Measurements from ENCODE around the gene CHAD.

Gene CHAD

GRCh38 chr17:50464736-50465135, 3.9 kb downstream of the CHAD start:
- intact Hi-C loops (cut with DNase I; ENCODE audit: low total_unique reads): no loop called here
- DNase-seq: no peak
- Histone ChIP-seq H3K27ac (no peak overlapping the region), H3K36me3 (peaks cover 0 to 54% (median 8%) of the 10 kb centered on the region in 3 donors), H3K4me3 (no peak overlapping the region), H3K27me3 (peaks cover 0 to 34% of the 10 kb centered on the region in 2 donors), H3K9me3 (no peaks in the 10 kb centered on the region), H3K4me1 (peaks cover 0 to 20% (median 14%) of the 10 kb centered on the region in 4 donors)
- TF ChIP-seq CTCF (IDR thresholded peaks at IDR 0.05): no peak

- peaks cover 0 to 55% (median 8%) of the 10 kb centered on the region in 3 donors for H3K36me3 ChIP-seq
- peaks cover 0 to 29% of the 10 kb centered on the region in 2 donors for H3K27me3 ChIP-seq
- no peak overlapping the region for H3K4me3 ChIP-seq
- intact Hi-C loops (cut with DNase I; ENCODE audit: low total_unique reads): no loop called here
- no peak for TF ChIP-seq CTCF (IDR thresholded peaks at IDR 0.05)
- no peak overlapping the region for H3K27ac ChIP-seq
- peaks cover 0 to 14% (median 10%) of the 10 kb centered on the region in 4 donors for H3K4me1 ChIP-seq
- no peak for DNase-seq
- H3K9me3 ChIP-seq: no peaks in the 10 kb centered on the region
Observed at GRCh38 chr17:50464121-50464520, 4.6 kb downstream of the CHAD start.

DNA sequence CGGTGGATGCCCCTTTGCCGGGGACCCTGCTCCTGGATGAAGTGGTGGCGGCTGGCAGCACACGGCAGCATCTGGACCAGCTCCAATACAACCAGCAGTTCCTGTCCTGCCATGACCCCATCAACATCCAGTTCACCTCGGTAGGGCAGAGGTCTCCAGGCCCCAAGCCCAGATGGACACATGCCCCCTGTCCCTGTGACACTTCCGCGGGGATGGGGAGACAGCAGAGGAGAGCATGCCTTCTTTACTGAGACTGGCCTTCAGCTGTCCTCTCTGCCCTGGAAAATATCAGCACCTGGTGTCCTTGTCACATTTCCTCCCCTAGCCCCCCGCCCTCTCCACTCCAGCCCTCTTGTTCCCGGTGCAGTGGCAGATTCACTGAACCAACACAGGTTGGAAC, 6.2 kb downstream of the CHAD start:
- TF ChIP-seq CTCF (IDR thresholded peaks at IDR 0.05): no peak
- DNase-seq: no peak
- Histone ChIP-seq H3K9me3 (no peaks in the 10 kb centered on the region), H3K4me3 (no peak overlapping the region), H3K27ac (no peak overlapping the region), H3K4me1 (no peaks in the 10 kb centered on the region), H3K36me3 (peaks cover 0 to 55% (median 8%) of the 10 kb centered on the region in 3 donors), H3K27me3 (peaks cover 0 to 12% of the 10 kb centered on the region in 2 donors)
- intact Hi-C loops (cut with DNase I; ENCODE audit: low total_unique reads): no loop called here

DNA sequence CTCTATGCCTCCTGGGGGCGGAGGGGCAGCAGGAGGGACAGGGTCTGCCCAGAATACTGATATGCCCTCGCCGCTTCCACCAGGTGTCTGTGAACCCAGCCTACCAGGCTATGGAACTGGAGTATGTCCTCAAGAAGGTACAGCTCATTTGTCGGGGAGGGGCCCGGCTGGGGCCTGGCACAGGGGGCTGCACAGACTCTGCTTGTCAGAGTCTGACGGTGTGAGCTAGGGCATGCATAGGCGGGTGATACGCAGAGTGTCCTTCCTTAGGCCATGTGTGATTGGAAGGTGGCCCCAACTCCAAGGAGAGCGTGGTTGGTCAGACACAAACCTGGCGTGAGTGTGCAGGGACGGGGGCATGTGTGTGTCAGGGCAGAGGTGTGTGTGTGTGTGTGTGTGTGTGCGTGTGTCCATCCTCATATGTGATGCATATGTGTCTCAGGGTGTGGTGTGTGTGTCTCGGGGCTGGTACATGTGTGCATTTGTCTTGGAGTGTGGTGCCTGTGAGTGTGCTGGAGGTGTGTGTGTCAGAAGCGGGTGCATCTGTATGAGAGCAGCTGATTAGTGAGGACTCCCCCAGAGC, 7.0 kb downstream of the CHAD start:
- Histone ChIP-seq H3K27me3 (peaks cover 0 to 4% of the 10 kb centered on the region in 2 donors), H3K4me1 (no peaks in the 10 kb centered on the region), H3K4me3 (no peak overlapping the region), H3K9me3 (no peaks in the 10 kb centered on the region), H3K36me3 (peaks cover 0 to 55% (median 8%) of the 10 kb centered on the region in 3 donors), H3K27ac (no peak overlapping the region)
- TF ChIP-seq CTCF (IDR thresholded peaks at IDR 0.05): no peak
- intact Hi-C loops (cut with DNase I; ENCODE audit: low total_unique reads): no loop called here
- DNase-seq: no peak

- no peaks in the 10 kb centered on the region for H3K4me1 ChIP-seq
- no peak overlapping the region for H3K4me3 ChIP-seq
- peaks cover 0 to 55% (median 8%) of the 10 kb centered on the region in 3 donors for H3K36me3 ChIP-seq
- no peaks in the 10 kb centered on the region for H3K9me3 ChIP-seq
- no peaks in the 10 kb centered on the region for H3K27me3 ChIP-seq
- DNase-seq: no peak
- no peak for TF ChIP-seq CTCF (IDR thresholded peaks at IDR 0.05)
- intact Hi-C loops (cut with DNase I; ENCODE audit: low total_unique reads): no loop called here
- H3K27ac ChIP-seq: no peak overlapping the region
Observed at GRCh38 chr17:50460831-50461526, 7.7 kb downstream of the CHAD start.

All from tibial artery (tissue), 4 donors.